H9 (cell line): Measurements from ENCODE around the gene MTA3. TPM values are rescaled to one million over a fixed set of nuclear protein-coding genes. Genes with fewer than 3 reads are reported as not detected.

Experiments used
- DNase-seq: peaks from one replicate; pipeline ENCODE4 v3.0.0-alpha.2; 2017
- H2AFZ ChIP-seq: one replicate; pipeline ENCODE4 v1.6.1; 2013; ENCODE audit warnings: mild to moderate bottlenecking, low read length, control low read depth, moderate library complexity
- H2AK5ac ChIP-seq: 2 replicates; pipeline ENCODE4 v1.6.1; 2013; ENCODE audit warnings: low read length, control low read depth, mixed read lengths; ENCODE audit not compliant: insufficient read length
- H2BK120ac ChIP-seq: one replicate; pipeline ENCODE4 v1.6.1; 2013; ENCODE audit warnings: low read depth, mild to moderate bottlenecking, low read length, control low read depth, inconsistent platforms; ENCODE audit not compliant: poor library complexity, severe bottlenecking
- H2BK12ac ChIP-seq: 2 replicates; pipeline ENCODE4 v1.6.1; 2013; ENCODE audit warnings: low read length, control low read depth, mixed read lengths, low read depth; ENCODE audit not compliant: insufficient read length
- H2BK15ac ChIP-seq: 2 replicates; pipeline ENCODE4 v1.6.1; 2013; ENCODE audit warnings: low read depth, low read length, control low read depth
- H2BK20ac ChIP-seq: one replicate; pipeline ENCODE4 v1.6.1; 2013; ENCODE audit warnings: low read depth, mild to moderate bottlenecking, low read length, control low read depth, inconsistent platforms; ENCODE audit not compliant: poor library complexity, severe bottlenecking
- H2BK5ac ChIP-seq: 2 replicates; pipeline ENCODE4 v1.6.1; 2013; ENCODE audit warnings: low read length, control low read depth, mixed read lengths; ENCODE audit not compliant: insufficient read length
- H3K14ac ChIP-seq: 2 replicates; pipeline ENCODE4 v1.6.1; 2013; ENCODE audit warnings: low read length, control low read depth; ENCODE audit not compliant: insufficient read depth
- H3K18ac ChIP-seq: 2 replicates; pipeline ENCODE4 v1.6.1; 2013; ENCODE audit warnings: low read depth, mild to moderate bottlenecking, mixed read lengths, low read length, control low read depth; ENCODE audit not compliant: insufficient read length
- H3K23ac ChIP-seq: 2 replicates; pipeline ENCODE4 v1.6.1; 2013; ENCODE audit warnings: low read length, control low read depth, mixed read lengths, low read depth; ENCODE audit not compliant: insufficient read length
- H3K23me2 ChIP-seq: 2 replicates; pipeline ENCODE4 v1.6.1; 2013; ENCODE audit warnings: low read depth, mild to moderate bottlenecking, mixed read lengths, low read length, control low read depth; ENCODE audit not compliant: insufficient read length, poor library complexity, severe bottlenecking
- H3K27ac ChIP-seq: 2 replicates; pipeline ENCODE4 v1.5.1; 2013; ENCODE audit warnings: low read length, control low read depth, mixed read lengths, low read depth; ENCODE audit not compliant: insufficient read length
- H3K27me3 ChIP-seq: 2 replicates; pipeline ENCODE4 v1.6.1; 2013; ENCODE audit warnings: low read length, control low read depth, inconsistent platforms; ENCODE audit not compliant: insufficient read depth
- H3K4ac ChIP-seq: 2 replicates; pipeline ENCODE4 v1.6.1; 2013; ENCODE audit warnings: low read depth, mild to moderate bottlenecking, control low read depth, inconsistent platforms, low read length, moderate library complexity
- H3K4me1 ChIP-seq: 2 replicates; pipeline ENCODE4 v1.6.1; 2013; ENCODE audit warnings: low read length, control low read depth, inconsistent platforms; ENCODE audit not compliant: insufficient read depth
- H3K4me2 ChIP-seq: 2 replicates; pipeline ENCODE4 v1.6.1; 2013; ENCODE audit warnings: low read length, control low read depth, mixed read lengths; ENCODE audit not compliant: insufficient read length, insufficient read depth
- H3K56ac ChIP-seq: 2 replicates; pipeline ENCODE4 v1.6.1; 2013; ENCODE audit warnings: low read depth, mild to moderate bottlenecking, mixed read lengths, low read length, control low read depth; ENCODE audit not compliant: insufficient read length
- H3K79me1 ChIP-seq: 2 replicates; pipeline ENCODE4 v1.6.1; 2013; ENCODE audit warnings: low read depth, mild to moderate bottlenecking, moderate library complexity, low read length, control low read depth, inconsistent platforms; ENCODE audit not compliant: insufficient read depth, poor library complexity, severe bottlenecking
- H3K79me2 ChIP-seq: 2 replicates; pipeline ENCODE4 v1.6.1; 2013; ENCODE audit warnings: low read length, control low read depth, inconsistent platforms; ENCODE audit not compliant: insufficient read depth
- H3K9ac ChIP-seq: 2 replicates; pipeline ENCODE4 v1.6.1; 2013; ENCODE audit warnings: low read length, control low read depth, mixed read lengths; ENCODE audit not compliant: insufficient read length; ENCODE audit errors: extremely low read depth
- H3K9me3 ChIP-seq: one replicate; pipeline ENCODE4 v1.6.1; 2013; ENCODE audit warnings: low read depth, low read length, inconsistent platforms; ENCODE audit not compliant: control insufficient read depth
- H3T11ph ChIP-seq: one replicate; pipeline ENCODE4 v1.6.1; 2013; ENCODE audit warnings: mild to moderate bottlenecking, low read length, control low read depth, inconsistent platforms
- H4K20me1 ChIP-seq: one replicate; pipeline ENCODE4 v1.6.1; 2013; ENCODE audit not compliant: control insufficient read depth, insufficient read length, insufficient read depth
- H4K5ac ChIP-seq: 2 replicates; pipeline ENCODE4 v1.6.1; 2013; ENCODE audit warnings: low read depth, mild to moderate bottlenecking, mixed read lengths, low read length, control low read depth; ENCODE audit not compliant: insufficient read length
- H4K8ac ChIP-seq: replicated peaks from 2 replicates; pipeline ENCODE4 v1.6.1; 2013; ENCODE audit warnings: low read length, control low read depth, mixed read lengths, low read depth; ENCODE audit not compliant: insufficient read length
- H4K91ac ChIP-seq: 2 replicates; pipeline ENCODE4 v1.6.1; 2013; ENCODE audit warnings: low read depth, mild to moderate bottlenecking, moderate library complexity, mixed read lengths, low read length, control low read depth; ENCODE audit not compliant: insufficient read length
- H3K27ac Mint-ChIP-seq, 3 experiments: 2 replicates in 2 of 3; 3 replicates in 1 of 3; pipeline ENCODE4 v1.8.0; 2020 to 2021; ENCODE audit warnings: mixed read lengths in 3 of 3, mild to moderate bottlenecking in 1 of 3, moderate library complexity in 1 of 3
- H3K27me3 Mint-ChIP-seq: 2 replicates; pipeline ENCODE4 v1.8.0; 2021; ENCODE audit warnings: low read depth, mild to moderate bottlenecking, moderate library complexity, mixed read lengths
- H3K36me3 Mint-ChIP-seq, 3 experiments: 2 replicates in 2 of 3; 3 replicates in 1 of 3; pipeline ENCODE4 v1.8.0; 2020 to 2021; ENCODE audit warnings: low read depth in 3 of 3, mixed read lengths in 3 of 3; ENCODE audit not compliant: insufficient read depth in 1 of 3
- H3K4me1 Mint-ChIP-seq, 2 experiments: 2 replicates each; pipeline ENCODE4 v1.8.0; 2020; ENCODE audit warnings: mixed read lengths in 2 of 2
- H3K4me3 Mint-ChIP-seq, 2 experiments: 2 replicates in 1 of 2; 3 replicates in 1 of 2; pipeline ENCODE4 v1.8.0; 2020 to 2021; ENCODE audit warnings: mild to moderate bottlenecking in 2 of 2, mixed read lengths in 2 of 2, moderate library complexity in 1 of 2
- H3K9me3 Mint-ChIP-seq, 2 experiments: 2 replicates in 1 of 2; 3 replicates in 1 of 2; pipeline ENCODE4 v1.8.0; 2020; ENCODE audit warnings: mild to moderate bottlenecking in 2 of 2, mixed read lengths in 2 of 2, moderate library complexity in 1 of 2
- WGBS: extraction: QIAGEN DNeasy Blood & Tissue Kit; methylation state at CpG from one replicate; pipeline ENCODE4 v1.1.7; 2013; ENCODE audit warnings: missing lambda C conversion rate, low lambda C conversion rate, mixed read lengths; ENCODE audit not compliant: insufficient read length; ENCODE audit errors: extremely low coverage; 5-methylcytosine and 5-hydroxymethylcytosine counted together
- total RNA-seq: library from RNA; stranded (reverse); gene quantifications from 2 replicates; pipeline ENCODE4 v1.2.1, GENCODE V29; 2021
- TF ChIP-seq, protein P1 (sequence below): fragments of 200-600 bp; sonication (generic); conservative IDR thresholded peaks from 3 replicates; pipeline ENCODE4 v1.8.0; 2021; ENCODE audit warnings: antibody characterized with exemption, mild to moderate bottlenecking

Gene MTA3
- total RNA-seq, 1 experiment from 2014 or later: 253 TPM

DNA sequence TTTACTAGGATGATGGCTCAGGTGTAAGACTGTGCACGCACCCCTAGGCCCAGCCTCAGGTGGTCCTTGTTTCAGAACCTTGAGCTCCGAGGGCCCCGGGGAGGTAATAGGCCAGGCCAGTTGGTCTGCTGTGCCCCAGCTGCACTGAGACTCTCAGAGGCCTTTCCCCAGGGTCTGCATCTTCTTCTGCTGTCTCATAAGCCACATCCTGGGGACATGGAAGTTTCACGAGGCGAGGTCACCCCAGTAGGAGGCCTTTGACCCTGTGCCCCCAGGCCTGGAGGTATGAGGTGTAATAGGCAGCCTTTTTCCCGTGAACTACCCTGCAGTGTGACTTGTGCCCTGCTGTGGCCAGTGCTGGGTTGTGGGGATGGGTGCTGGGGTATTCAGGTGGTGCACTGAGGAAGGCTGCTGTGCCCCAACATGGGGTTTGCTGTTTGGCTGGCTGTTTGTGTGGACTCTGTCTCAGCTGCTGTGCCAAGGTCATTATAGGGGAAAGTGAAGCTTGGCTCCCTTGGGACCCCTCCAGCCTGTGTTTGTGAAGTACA lies 188.6 kb downstream of the MTA3 start:
- Mint-ChIP-seq H3K4me1 (peaks cover 11 to 30% of the 10 kb centered on the region in 2 experiments), H3K9me3 (no peaks in the 10 kb centered on the region), H3K36me3 (peaks cover 0 to 8% (median 2%) of the 10 kb centered on the region in 3 experiments; a peak in 1 of 7 replicates), H3K27ac (peak overlapping the region in 1 of 3 experiments; percentile 84; a peak in 2 of 7 replicates), H3K27me3 (no peaks in the 10 kb centered on the region), H3K4me3 (no peak overlapping the region)
- H4K91ac ChIP-seq: no peak overlapping the region
- H3K9me3 ChIP-seq: no peaks in the 10 kb centered on the region
- H3K79me1 ChIP-seq: no peaks in the 10 kb centered on the region
- no peak overlapping the region for H3K23ac ChIP-seq
- H2BK5ac ChIP-seq: no peak overlapping the region
- H3K9ac ChIP-seq: no peak overlapping the region
- H2BK120ac ChIP-seq: no peak overlapping the region
- no peak overlapping the region for H3K14ac ChIP-seq
- H3K27me3 ChIP-seq: no peaks in the 10 kb centered on the region
- no peak overlapping the region for H4K5ac ChIP-seq
- no peak overlapping the region for H2BK20ac ChIP-seq
- H2AK5ac ChIP-seq: no peak overlapping the region
- no peak overlapping the region for H3K4me2 ChIP-seq
- no peak overlapping the region for H2BK15ac ChIP-seq
- H3K4me1 ChIP-seq: no peaks in the 10 kb centered on the region
- no peak for DNase-seq
- no peak overlapping the region for H3K18ac ChIP-seq
- no peak overlapping the region for H2BK12ac ChIP-seq
- H3K27ac ChIP-seq: no peak overlapping the region
- H4K20me1 ChIP-seq: no peaks in the 10 kb centered on the region
- TF ChIP-seq, protein P1, sequence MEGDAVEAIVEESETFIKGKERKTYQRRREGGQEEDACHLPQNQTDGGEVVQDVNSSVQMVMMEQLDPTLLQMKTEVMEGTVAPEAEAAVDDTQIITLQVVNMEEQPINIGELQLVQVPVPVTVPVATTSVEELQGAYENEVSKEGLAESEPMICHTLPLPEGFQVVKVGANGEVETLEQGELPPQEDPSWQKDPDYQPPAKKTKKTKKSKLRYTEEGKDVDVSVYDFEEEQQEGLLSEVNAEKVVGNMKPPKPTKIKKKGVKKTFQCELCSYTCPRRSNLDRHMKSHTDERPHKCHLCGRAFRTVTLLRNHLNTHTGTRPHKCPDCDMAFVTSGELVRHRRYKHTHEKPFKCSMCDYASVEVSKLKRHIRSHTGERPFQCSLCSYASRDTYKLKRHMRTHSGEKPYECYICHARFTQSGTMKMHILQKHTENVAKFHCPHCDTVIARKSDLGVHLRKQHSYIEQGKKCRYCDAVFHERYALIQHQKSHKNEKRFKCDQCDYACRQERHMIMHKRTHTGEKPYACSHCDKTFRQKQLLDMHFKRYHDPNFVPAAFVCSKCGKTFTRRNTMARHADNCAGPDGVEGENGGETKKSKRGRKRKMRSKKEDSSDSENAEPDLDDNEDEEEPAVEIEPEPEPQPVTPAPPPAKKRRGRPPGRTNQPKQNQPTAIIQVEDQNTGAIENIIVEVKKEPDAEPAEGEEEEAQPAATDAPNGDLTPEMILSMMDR: no peak
- no peak overlapping the region for H3T11ph ChIP-seq
- no peak overlapping the region for H4K8ac ChIP-seq
- no peaks in the 10 kb centered on the region for H3K79me2 ChIP-seq
- no CpG with 5 or more reads among the region's 6 CpGs for WGBS
- H3K23me2 ChIP-seq: no peaks in the 10 kb centered on the region
- H3K56ac ChIP-seq: no peak overlapping the region
- no peak overlapping the region for H3K4ac ChIP-seq
- H2AFZ ChIP-seq: no peak overlapping the region
